Astrocyte (in vitro differentiated cells and primary cell): ENCODE results near the gene CALML6.

Experiments used
- EZH2 ChIP-seq: IDR thresholded peaks from 2 replicates; pipeline ENCODE4 v1.6.1; 2012; ENCODE audit warnings: mild to moderate bottlenecking, low read length, inconsistent platforms; ENCODE audit not compliant: insufficient read depth
- TF ChIP-seq, protein P1 (sequence below): IDR thresholded peaks from 2 replicates; pipeline ENCODE4 v1.5.1; 2011; ENCODE audit warnings: low read depth, mild to moderate bottlenecking, inconsistent platforms, low read length, moderate library complexity; ENCODE audit not compliant: insufficient read depth

DNA sequence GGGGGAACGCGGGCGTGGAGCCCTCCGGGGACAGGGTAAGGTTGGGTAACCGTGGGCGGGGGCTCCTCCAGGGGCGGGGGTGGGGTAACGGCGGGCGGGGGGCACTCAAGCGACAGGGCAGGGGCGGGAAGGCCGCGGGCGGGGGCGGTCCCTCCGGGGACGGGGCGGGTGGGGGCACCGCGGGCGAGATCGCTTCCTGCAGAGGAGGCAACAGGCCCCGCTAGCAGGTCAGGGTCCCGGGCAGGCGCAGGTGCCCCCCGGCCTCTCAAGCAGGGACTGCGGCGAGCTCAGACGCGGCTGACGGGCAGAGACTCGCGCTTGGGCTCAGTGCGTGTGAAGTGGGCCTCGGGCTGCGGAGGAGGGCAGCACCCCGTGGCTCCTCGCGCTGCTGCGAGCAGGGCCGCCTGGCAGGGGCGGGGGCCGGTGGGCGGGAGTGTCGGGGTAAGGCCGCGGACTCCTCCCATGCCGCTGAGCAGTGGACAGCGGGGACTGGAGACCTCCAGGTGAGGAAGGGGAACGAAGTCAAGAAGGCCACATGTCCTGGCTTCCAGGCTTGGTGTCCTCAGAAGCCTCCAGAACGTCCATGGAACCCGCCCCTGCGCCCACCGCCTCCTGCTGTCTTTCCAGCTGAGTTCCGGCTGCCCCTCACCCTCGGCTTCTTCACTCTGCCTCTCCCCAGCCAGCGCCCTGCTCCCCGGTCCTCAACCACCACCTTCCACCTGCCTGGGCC lies 23.5 kb upstream of the CALML6 start:
- TF ChIP-seq, protein P1, sequence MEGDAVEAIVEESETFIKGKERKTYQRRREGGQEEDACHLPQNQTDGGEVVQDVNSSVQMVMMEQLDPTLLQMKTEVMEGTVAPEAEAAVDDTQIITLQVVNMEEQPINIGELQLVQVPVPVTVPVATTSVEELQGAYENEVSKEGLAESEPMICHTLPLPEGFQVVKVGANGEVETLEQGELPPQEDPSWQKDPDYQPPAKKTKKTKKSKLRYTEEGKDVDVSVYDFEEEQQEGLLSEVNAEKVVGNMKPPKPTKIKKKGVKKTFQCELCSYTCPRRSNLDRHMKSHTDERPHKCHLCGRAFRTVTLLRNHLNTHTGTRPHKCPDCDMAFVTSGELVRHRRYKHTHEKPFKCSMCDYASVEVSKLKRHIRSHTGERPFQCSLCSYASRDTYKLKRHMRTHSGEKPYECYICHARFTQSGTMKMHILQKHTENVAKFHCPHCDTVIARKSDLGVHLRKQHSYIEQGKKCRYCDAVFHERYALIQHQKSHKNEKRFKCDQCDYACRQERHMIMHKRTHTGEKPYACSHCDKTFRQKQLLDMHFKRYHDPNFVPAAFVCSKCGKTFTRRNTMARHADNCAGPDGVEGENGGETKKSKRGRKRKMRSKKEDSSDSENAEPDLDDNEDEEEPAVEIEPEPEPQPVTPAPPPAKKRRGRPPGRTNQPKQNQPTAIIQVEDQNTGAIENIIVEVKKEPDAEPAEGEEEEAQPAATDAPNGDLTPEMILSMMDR: no peak
- TF ChIP-seq EZH2: no peak
